NCI-H1048 (cell line): ENCODE results near the gene PGM2L1.
"Not testable (repeated sequence)": the region's sequence is repeated elsewhere in the genome, so short reads cannot be mapped to it uniquely, and the experiment has no call there.

Experiments
- DNase-seq: peaks from one replicate; lab custom pipeline; 2025; lab: John Stamatoyannopoulos, UW

Gene PGM2L1

DNA sequence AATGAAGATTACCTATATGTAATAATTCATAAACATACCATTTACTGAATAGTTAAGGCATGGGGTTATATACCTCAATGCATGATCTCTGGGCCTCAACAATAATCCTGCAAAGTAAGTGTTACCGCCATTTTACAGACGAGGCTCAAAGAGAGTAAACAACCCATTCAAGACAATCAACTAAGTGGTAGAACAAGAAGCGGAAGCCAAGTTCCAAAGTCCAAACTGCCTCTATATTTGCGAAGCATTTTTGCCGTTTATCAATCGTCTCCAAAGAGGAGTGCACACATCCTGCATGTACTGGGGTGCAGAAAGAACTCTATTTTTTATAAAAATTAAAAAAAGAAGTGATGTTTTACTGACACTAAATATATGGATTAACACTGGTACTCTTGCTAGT, 59.3 kb downstream of the PGM2L1 start:
- no peak for DNase-seq

DNA sequence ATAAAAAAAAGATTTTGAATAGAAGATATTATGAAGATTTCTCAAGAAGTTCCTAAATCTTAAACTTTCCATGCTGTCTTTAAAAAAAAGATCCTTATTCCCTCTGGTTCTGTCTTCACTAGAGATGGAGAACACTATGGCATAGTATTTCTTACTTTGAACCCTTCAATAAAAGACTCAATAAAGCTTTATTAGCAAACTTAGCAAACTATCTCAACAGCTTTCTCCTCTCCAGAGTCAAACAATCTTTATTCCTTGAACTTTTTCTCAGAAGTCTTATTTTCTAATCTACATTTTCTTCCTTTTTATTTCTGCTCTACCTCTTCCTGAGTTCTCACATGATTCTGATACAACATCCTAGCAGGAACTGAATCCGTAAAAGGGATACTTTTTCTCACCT, 65.0 kb downstream of the PGM2L1 start:
- DNase-seq = no peak

DNA sequence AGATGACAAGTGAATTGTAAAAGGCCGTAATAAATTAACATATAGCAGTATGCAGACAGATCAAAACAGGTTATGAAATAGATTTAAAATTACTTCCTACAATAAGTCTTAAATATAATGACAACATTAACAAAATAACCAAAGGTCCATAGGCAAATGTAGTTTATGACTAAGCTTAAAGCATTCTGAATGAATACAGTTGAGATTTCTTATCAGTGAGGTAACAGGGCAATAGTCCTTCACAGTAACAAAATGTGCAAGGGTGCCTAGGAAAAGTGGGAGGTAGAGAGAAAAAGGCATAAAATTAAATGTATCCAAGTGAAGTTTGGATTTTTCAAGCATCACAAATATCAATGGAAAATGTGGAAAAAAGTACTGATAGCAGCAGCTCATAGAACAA, 65.9 kb downstream of the PGM2L1 start:
- DNase-seq = no peak

DNA sequence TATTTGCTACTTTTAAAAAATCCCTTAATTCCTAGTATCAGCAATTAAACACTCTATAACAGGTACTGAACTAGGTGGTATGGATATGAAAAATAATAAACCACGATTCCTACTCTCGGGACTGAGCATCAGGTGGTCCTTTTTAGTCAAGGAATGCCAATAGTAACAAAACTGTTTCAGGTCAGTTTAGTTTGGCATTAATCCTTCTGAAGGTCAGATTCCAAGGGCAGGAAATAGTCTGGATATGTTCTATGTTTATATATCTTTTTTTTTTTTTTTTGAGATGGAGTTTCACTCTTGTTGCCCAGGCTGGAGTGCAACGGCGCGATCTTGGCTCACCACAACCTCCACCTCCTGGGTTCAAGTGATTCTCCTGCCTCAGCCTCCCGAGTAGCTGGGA, 67.2 kb downstream of the PGM2L1 start:
- DNase-seq = not testable (repeated sequence)

DNA sequence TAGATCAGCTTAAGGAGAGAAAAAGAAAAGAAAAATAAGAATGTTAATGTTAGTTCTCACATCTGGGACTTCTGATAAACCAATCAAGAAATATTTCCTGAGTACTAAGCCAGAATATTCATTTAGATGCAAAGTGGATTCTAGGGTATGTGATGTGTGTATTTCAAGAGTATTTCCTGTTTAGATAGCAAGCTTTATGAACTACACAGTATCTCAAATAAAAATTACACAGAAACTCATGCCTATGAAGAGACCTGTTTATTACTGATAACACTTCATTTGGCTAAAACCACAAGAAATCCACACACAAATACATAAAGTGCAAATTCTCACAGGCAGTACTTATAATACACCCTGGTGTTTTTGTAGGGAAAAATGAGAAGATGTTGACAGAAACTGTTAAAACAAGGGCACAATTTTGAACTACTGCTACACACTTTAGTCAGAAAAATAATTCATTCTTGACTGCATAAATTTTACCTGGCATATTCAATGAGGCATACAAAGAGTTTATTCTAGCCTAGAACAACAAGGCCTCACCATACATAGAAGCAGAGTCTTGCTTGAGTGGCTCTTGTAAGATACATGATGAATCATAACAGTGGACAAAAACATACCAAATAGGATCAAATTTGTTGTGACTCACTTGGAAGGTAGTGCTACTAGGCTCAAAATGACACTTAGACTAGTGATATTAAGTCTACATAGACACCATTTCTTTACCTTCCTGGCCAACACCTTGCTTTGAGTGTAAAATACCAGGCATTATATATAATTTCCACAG, 68.0 kb downstream of the PGM2L1 start:
- DNase-seq = no peak

DNA sequence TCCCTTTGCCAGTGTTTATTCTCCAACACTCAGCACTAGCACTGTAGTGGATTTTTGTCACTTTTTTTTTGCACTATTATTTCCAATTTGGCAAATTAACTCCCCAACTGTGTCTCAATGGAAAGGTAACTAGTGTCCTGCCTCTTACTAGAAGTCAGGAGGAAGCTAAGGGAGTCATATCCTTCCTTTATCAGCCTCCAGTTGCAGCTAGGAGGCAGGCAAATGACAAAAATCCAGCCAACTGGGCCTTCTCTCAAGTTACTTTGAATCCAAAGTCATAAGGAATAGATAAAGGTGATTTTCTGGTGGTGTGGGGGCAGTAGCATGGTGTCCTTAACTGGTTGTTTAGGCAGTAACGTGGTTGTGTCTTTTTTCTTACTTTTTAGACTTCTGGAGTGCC, 71.2 kb downstream of the PGM2L1 start:
- DNase-seq = no peak

DNA sequence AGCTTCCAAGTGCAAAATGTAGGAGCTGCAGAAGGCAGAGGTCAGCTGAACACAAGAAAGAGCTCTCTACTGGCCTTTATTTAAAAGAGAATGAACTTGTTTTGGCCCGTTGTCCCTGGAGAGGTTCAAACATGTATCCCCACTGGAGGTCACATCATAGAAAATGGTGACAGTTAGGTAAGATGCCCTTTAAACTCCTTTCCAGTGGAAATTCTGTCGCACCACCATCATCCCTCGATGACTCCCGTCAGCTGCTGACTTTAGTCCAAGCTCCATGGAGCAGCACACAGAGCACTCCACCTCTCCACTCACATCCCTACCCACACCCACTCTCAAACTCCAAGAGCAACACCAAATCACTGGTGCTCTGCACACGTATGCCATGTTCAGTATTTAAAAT, 71.6 kb downstream of the PGM2L1 start:
- DNase-seq = no peak

DNA sequence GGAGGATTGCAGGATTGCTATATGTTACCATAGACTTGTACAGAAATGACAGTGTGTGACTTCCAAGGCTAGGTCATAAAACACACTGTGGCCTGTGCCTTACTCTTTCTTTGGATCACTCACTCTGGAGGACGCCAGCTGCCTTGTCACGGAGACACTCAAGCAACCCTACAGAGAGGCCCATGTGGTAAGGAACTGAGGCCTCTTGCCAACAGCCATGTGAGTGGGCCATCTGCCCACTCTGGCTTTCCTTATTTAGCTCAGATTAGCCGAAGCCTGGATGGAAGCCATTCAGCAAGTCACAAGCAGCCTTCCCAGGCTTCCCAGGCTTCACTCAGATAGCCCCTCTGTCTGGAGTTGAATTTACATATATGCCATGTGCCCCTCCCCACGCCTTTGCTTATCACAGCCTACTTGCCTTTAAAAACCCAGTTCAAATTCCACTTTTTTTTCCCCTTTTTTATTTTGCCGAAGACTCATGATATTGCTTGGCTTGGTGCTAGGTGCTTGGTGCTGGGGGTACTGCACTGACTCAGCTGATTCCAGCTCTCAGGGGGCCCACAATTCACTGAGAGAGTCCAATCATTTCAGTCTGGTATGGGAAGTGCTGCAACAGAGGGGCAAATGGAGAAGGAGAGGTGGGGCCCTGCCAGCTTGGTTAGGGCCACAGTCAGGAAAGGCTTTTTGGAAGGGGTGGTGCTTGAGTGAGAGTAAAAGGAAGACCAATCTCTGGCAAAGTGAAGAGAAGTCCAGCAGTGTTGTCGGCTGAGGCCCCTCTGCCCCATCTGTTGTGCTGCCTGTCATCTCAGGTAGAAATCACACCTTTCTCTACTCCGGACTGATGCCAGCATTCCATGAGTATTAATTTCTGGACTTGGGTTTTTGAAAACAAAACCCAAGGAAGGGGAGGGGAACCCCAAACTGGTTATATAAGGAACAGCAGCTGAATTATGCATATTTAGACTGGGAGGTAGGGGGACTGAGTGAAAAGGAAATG, 72.3 kb downstream of the PGM2L1 start:
- no peak for DNase-seq

DNA sequence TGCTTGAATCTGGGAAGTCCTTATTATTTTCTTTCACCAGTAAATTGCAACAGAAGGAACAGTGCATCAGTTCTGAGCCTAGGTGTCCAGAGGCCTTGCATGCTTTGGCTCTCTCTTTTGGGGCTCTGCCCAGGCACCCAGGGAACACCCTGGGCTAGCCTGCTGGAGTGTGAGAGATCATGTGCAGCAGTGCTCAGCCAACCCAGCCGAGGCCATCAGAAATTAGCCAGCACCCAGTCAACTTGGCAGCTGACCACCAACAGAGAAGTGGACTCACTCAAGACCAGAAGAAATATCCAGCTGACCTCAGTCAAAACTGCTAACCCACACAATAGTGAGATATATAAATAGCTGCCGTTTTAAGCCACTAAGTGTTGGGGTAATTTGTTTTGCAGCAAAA, 75.6 kb downstream of the PGM2L1 start:
- no peak for DNase-seq

DNA sequence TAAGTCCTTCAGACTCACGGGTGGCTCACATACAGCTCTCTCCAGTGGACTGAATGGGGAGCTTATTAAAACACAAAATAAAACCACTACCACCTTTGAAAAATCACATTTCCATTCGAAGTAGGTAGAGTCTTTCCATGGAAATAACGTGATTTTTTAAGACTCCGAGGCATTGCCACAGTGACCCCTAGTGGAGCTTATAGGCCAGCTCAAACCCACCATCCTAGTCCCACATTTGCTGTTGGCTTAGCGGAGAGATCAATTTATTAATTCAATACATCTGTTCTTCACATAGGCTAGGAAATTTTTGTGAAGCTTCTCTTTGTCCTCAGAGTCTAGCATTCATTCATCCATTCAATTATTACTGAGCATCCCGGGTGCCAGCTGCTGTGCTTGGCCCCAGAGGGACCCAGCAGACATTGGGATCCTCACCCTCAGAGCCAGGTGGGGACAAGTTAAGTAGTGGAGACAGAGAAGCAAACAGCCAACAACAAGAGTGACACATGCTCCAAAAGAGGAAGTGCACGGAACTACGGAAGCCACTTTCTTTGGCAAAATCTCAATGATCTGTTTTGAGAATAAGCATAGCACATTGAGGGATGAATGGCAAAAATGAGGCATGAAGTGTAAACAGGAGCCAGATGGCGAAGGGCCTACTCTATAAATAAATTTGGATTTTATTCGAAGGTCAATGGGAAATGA, 76.6 kb downstream of the PGM2L1 start:
- no peak for DNase-seq

DNA sequence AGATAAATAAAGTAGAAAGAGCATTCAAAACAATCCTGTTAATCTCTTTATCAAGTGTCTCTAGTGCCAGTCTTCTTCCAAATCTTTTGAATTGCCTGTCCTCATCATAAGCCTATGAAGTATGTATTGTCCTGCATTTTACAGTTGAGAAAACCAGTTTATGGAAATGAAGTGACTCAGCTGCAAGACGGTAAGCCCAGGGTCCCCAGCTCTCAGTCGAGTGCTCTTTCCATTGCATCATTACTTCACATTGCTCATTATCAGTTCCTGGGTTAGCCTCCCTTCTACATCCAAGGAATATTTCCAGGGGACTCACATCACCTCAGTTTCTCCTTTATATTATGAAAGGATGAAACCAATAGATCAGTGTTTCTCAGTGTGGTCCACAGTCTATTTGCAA, 77.7 kb downstream of the PGM2L1 start:
- no peak for DNase-seq

DNA sequence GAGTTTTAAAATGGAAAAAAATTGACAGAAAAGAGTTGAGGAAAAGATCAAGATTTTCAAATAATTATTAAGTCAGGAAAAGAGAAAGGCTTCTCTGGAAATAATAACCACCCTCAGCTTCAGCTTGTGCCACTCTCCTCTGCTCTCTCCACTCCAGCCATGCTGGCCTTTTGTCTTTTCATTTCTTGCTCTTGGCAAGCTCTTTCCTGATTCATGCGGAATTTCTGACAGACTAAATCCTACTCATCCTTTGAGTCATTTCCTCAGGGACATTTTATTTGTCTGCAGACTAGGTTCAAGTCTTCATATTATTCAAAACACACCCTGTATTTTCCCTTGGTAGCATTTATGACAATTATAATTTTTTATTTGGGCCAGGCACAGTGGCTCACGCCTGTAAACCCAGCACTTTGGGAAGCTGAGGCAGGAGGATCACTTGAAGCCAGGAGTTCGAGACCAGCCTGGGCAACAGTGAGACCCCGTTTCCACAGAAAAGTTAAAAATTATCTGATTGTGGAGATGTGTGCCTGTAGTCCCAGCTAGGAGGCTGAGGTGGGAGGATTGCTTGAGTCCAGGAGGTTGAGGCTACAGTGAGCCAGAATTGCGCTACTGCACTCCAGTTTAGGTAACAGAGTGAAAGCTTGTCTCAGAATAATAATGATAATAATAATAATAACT, 79.0 kb downstream of the PGM2L1 start:
- DNase-seq = no peak

DNA sequence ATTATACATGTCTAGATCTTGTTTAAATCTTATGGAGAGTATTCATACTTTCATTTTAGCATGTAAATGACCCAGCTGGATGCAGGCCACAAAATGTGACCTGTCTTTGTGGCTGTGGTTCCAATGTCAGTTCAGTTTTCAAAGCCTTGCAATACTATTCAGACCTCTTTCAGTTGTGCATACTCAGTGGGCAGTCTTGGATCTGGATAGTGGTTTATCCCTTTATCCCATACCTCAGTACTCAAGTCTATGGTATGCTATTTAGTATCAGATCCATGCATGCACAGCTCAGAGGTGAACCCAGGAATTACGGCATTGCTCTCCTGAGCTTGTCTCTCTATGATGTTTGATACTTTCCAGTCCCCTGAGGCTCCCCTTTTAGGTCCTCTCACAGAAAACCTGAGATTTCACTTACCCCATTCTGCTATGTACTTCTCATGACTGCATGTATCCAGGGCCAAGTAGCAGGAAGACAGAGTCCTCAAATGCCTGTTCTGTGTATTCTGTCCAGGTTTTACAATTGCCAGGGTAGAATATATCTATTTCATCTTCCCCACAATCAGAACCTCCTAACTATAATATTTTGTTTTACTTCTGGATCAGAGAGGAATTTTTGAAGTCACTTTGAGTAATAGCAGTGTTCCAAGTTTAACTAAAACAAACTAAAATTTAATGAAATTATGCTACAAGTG, 79.8 kb downstream of the PGM2L1 start:
- no peak for DNase-seq

DNA sequence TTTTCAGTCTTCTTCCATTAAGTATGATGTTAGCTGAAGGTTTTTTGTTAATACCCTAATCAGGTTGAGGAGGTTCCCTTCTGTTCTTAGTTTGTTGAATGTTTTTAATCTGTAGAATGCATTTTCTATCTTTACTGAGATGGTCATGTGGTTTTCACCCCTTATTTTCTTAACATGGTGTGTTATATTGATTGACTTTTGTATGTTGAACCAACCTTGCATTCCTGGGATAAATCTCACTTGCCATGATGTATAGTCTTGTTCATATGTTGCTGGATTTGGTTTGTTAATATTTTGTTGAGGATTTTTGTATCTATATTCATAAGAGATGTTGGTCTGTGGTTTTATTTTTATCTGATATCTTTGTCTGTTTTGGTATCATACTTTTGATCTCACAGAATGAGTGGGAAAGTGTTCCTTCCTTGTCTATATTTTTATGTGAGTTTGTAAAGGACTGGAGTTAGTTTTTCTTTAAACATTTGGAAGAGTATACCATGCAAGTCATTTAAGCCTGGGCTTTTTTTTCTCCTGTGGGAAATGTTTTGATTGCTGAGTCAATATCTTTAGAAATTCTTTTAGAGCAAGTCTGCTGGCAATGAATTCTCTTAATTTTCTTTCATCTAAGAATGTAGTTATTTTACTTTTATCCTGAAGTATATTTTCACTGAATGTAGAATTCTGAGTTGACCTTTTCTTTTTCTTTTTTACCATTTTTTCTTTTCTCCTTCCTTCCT, 81.3 kb downstream of the PGM2L1 start:
- no peak for DNase-seq

DNA sequence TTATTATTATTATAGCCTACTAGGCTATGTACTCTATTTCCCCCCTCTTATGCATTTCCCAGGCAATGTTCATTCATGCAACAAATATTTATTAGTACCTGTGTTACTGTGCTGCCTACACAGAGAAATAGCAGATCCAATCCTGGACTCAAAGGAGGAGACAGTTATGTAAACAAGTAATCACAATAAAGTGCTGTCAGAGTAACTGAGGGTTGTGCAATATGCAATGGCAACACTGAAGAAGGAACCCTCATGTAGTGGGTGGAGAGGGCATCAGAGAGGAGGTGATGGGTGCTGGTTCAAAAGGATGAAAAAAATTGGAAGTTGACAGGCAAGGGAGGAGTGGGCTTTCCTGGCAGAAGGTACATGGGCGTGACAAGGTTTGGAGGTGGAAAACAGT, 85.9 kb downstream of the PGM2L1 start:
- DNase-seq = no peak

DNA sequence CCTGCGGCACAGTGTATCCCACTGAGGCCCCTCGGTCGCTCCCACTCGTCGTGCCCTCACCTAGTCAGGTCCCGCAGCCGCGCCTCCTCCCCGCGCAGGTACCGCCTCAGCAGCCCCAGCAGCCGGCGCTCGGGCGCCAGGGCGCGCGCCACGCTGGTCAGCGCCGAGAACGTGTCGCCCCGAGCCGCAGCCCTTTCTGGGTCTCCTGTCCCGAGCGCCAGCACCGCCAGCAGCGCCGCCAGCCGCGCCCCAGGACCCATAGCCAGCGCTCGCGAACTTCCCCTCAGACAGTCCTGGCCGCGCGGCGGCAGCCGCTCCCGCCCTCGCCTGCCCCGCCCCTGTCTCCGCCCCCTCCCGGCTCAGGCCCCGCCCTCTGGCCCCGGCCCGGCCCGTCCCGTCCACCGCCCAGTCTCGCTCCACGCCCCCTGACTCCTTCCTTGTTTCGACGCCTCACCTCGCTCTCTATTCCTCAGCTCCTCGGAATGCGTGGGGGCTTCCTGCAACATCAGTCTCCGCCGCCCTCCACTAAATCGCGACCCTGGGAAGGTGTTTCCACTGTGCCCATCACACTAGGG, 86.8 kb downstream of the PGM2L1 start, which contains the start of gene P4HA3:
Gene P4HA3, minus strand, starts transcription at position 289 of the 575 bp plus-strand sequence. Its CDS starts 29 bp downstream, at position 260.
- no peak for DNase-seq

DNA sequence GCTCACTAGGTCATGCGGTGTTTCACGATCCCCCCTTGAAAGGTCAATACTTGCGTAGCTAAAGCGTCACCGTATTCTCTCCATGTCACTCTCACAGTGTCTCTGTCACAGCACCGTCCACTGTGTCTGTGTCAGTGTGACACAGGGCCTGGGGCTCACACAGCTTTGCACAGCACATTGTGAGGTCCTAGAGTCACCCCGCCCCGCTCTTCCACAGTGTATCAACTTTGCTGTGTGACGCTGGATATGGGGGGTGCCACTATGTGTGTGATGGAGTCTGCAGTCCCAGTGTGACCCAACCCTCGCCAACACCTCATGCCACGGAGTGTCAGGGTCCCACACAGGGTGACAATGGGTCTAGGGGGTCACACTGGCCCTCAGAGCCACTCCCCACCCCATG, 87.4 kb downstream of the PGM2L1 start:
- no peak for DNase-seq

DNA sequence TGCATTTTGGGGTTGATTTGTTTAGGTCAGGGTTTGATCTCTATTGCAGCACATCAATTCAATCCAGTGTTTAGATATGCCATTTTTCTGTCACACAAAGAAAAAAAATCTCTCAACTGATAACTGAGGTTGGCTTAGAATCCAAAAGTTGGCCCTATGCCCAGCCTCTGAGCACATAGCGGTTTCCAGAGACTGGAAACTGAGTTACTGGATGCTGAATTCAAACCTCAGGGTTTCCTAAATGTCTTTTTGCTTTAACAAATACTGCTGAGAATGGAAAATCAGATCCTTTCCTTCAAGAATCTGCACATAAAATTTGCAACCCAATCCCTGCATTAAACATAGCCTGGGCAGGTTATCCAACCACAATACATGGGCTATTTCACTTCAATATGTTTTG, 90.8 kb downstream of the PGM2L1 start:
- no peak for DNase-seq

DNA sequence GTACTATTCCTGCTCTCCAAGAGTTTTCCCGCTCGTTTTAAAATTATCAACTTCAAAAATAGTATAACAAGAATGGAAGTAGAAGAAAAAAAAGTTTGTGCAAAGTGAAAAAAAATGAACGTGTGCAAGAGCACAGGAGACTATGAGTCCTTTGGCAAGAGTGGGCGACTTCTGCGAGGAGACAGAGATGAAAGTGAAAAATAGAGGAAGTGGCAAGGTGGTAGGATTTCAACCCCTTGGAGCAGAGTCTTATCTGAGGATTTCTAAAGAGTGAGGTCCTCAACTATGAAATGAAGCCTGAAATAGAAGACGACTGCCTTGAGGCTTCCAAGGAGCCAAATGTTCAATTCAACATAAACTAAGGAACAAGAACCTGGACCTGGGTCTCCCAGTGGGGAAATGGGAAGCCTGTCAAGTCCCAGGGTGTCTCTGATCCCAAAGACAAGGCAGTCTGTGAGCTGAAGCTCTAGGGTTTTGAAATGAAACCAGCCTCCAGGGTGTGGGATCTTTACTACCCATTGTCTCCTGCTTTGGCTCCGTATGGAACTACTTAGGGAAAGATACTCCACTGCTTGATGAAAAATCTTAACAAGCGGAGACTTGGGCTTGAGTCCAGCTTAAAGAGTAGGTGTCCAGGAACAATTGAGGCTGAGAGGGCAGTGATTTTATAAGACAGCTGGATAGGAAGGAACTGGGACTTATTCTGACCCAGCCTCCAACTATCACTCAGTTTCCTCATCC, 91.6 kb downstream of the PGM2L1 start:
- DNase-seq = no peak
